Effector CD8-positive, alpha-beta T cell (primary cell): ENCODE data around the gene TTC7B.

Experiments
- DNase-seq: peaks from one replicate; lab custom pipeline; 2025; lab: John Stamatoyannopoulos, UW

Gene TTC7B

GRCh38 chr14:90740946-90741681 lies 75.1 kb downstream of the TTC7B start:
- no peak for DNase-seq

- DNase-seq = no peak
Observed at GRCh38 chr14:90740081-90740480, 76.1 kb downstream of the TTC7B start.

GRCh38 chr14:90739318-90740068 lies 76.7 kb downstream of the TTC7B start:
- DNase-seq = no peak

GRCh38 chr14:90733139-90733808 lies 83.0 kb downstream of the TTC7B start:
- no peak for DNase-seq

- DNase-seq = no peak
Observed at GRCh38 chr14:90732718-90733117, 83.5 kb downstream of the TTC7B start.

GRCh38 chr14:90732139-90732538 lies 84.1 kb downstream of the TTC7B start:
- no peak for DNase-seq

GRCh38 chr14:90731487-90731886 lies 84.7 kb downstream of the TTC7B start:
- no peak for DNase-seq

- no peak for DNase-seq
Observed at GRCh38 chr14:90730206-90730766, 85.9 kb downstream of the TTC7B start.

- DNase-seq = no peak
Observed at GRCh38 chr14:90728951-90729350, 87.3 kb downstream of the TTC7B start.

- DNase-seq = no peak
Observed at GRCh38 chr14:90727082-90727481, 89.1 kb downstream of the TTC7B start.

GRCh38 chr14:90726656-90727055 lies 89.6 kb downstream of the TTC7B start:
- DNase-seq = no peak

GRCh38 chr14:90724866-90725265 lies 91.4 kb downstream of the TTC7B start:
- DNase-seq = no peak

- DNase-seq = no peak
Observed at GRCh38 chr14:90722590-90722989, 93.6 kb downstream of the TTC7B start.

- no peak for DNase-seq
Observed at GRCh38 chr14:90721619-90722305, 94.5 kb downstream of the TTC7B start.

- DNase-seq = no peak
Observed at GRCh38 chr14:90720832-90721231, 95.4 kb downstream of the TTC7B start.

GRCh38 chr14:90720336-90720735 lies 95.9 kb downstream of the TTC7B start:
- DNase-seq = no peak

GRCh38 chr14:90717916-90718315 lies 98.3 kb downstream of the TTC7B start:
- DNase-seq = no peak

GRCh38 chr14:90715993-90716392 lies 100.2 kb downstream of the TTC7B start:
- DNase-seq = no peak

GRCh38 chr14:90715495-90715894 lies 100.7 kb downstream of the TTC7B start:
- no peak for DNase-seq

- DNase-seq = no peak
Observed at GRCh38 chr14:90714811-90715210, 101.4 kb downstream of the TTC7B start.

GRCh38 chr14:90704738-90705392 lies 111.4 kb downstream of the TTC7B start:
- DNase-seq = no peak
